ENCODE data around the gene NTHL1. TPM values are rescaled to one million over a fixed set of nuclear protein-coding genes. Genes with fewer than 3 reads are reported as not detected.
A peak's percentile ranks its signal among the peaks of the same experiment; 100 is the strongest.

The NTHL1 gene
- total RNA-seq, 1 donor from 2014 or later = 13.7 TPM

GRCh38 chr16:2028620-2029220, 18.9 kb downstream of the NTHL1 start:
- Histone ChIP-seq H3K27ac (ENCODE audit: low read depth, low read length) (no peak overlapping the region), H3K79me2 (ENCODE audit: insufficient read depth, low read length) (peaks cover 36% of the 10 kb centered on the region), H3K36me3 (ENCODE audit: insufficient read depth, low read length) (no peaks in the 10 kb centered on the region), H4K20me1 (ENCODE audit: insufficient read depth, low read length) (peaks cover 23% of the 10 kb centered on the region), H3K4me1 (ENCODE audit: insufficient read depth, low read length) (peaks cover 28% of the 10 kb centered on the region), H3K27me3 (ENCODE audit: insufficient read depth, low read length) (no peaks in the 10 kb centered on the region), H2AFZ (ENCODE audit: low read depth, low read length) (no peak overlapping the region), H3K9me3 (ENCODE audit: insufficient read depth, low read depth, low read length) (no peaks in the 10 kb centered on the region), H3K4me3 (ENCODE audit: insufficient read depth, low read depth, low read length) (no peak overlapping the region), H3K4me2 (ENCODE audit: low read length) (peak overlapping the region; percentile 95), H3K9ac (ENCODE audit: low read length) (no peak overlapping the region)
- peaks cover 12% of the 10 kb centered on the region for H3K4me1 Mint-ChIP-seq (ENCODE audit: low read depth, unreplicated experiment)
- no peaks in the 10 kb centered on the region for H3K36me3 Mint-ChIP-seq (ENCODE audit: low read depth, unreplicated experiment)
- FAIRE-seq = no peak
- H3K4me3 Mint-ChIP-seq (ENCODE audit: unreplicated experiment) = peak overlapping the region; percentile 96
- TF ChIP-seq EZH2 (IDR thresholded peaks at IDR 0.05; ENCODE audit: insufficient read depth, low read length) = no peak
- TF ChIP-seq, protein P1, sequence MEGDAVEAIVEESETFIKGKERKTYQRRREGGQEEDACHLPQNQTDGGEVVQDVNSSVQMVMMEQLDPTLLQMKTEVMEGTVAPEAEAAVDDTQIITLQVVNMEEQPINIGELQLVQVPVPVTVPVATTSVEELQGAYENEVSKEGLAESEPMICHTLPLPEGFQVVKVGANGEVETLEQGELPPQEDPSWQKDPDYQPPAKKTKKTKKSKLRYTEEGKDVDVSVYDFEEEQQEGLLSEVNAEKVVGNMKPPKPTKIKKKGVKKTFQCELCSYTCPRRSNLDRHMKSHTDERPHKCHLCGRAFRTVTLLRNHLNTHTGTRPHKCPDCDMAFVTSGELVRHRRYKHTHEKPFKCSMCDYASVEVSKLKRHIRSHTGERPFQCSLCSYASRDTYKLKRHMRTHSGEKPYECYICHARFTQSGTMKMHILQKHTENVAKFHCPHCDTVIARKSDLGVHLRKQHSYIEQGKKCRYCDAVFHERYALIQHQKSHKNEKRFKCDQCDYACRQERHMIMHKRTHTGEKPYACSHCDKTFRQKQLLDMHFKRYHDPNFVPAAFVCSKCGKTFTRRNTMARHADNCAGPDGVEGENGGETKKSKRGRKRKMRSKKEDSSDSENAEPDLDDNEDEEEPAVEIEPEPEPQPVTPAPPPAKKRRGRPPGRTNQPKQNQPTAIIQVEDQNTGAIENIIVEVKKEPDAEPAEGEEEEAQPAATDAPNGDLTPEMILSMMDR (IDR thresholded peaks at IDR 0.05; ENCODE audit: insufficient read depth, low read depth, low read length) = no peak
- no peaks in the 10 kb centered on the region for H3K27me3 Mint-ChIP-seq (ENCODE audit: low read depth, unreplicated experiment)
- DNase-seq (ENCODE audit: low read depth) = no peak
- H3K27ac Mint-ChIP-seq (ENCODE audit: unreplicated experiment) = no peak overlapping the region
- H3K9me3 Mint-ChIP-seq (ENCODE audit: unreplicated experiment) = no peaks in the 10 kb centered on the region

GRCh38 chr16:2028146-2028545, 19.5 kb downstream of the NTHL1 start:
- Histone ChIP-seq H3K4me1 (ENCODE audit: insufficient read depth, low read length) (peaks cover 22% of the 10 kb centered on the region), H3K27me3 (ENCODE audit: insufficient read depth, low read length) (no peaks in the 10 kb centered on the region), H3K36me3 (ENCODE audit: insufficient read depth, low read length) (no peaks in the 10 kb centered on the region), H3K4me3 (ENCODE audit: insufficient read depth, low read depth, low read length) (peak overlapping the region; percentile 69), H3K9me3 (ENCODE audit: insufficient read depth, low read depth, low read length) (no peaks in the 10 kb centered on the region), H4K20me1 (ENCODE audit: insufficient read depth, low read length) (peaks cover 23% of the 10 kb centered on the region), H3K27ac (ENCODE audit: low read depth, low read length) (no peak overlapping the region), H3K9ac (ENCODE audit: low read length) (peak overlapping the region; percentile 65), H2AFZ (ENCODE audit: low read depth, low read length) (no peak overlapping the region), H3K79me2 (ENCODE audit: insufficient read depth, low read length) (peaks cover 30% of the 10 kb centered on the region), H3K4me2 (ENCODE audit: low read length) (peak overlapping the region; percentile 95)
- Mint-ChIP-seq H3K4me3 (ENCODE audit: unreplicated experiment) (peak overlapping the region; percentile 96), H3K36me3 (ENCODE audit: low read depth, unreplicated experiment) (no peaks in the 10 kb centered on the region), H3K27ac (ENCODE audit: unreplicated experiment) (peak overlapping the region; percentile 66), H3K9me3 (ENCODE audit: unreplicated experiment) (no peaks in the 10 kb centered on the region), H3K4me1 (ENCODE audit: low read depth, unreplicated experiment) (peaks cover 10% of the 10 kb centered on the region), H3K27me3 (ENCODE audit: low read depth, unreplicated experiment) (no peaks in the 10 kb centered on the region)
- DNase-seq (ENCODE audit: low read depth) = no peak
- TF ChIP-seq, protein P1 (IDR thresholded peaks at IDR 0.05; ENCODE audit: insufficient read depth, low read depth, low read length) = no peak
- TF ChIP-seq EZH2 (IDR thresholded peaks at IDR 0.05; ENCODE audit: insufficient read depth, low read length) = no peak
- FAIRE-seq = no peak

All from astrocyte (in vitro differentiated cells and primary cell).